KMS-11 (cell line): ENCODE measurements around the gene GREM2.
A peak's percentile ranks its signal among the peaks of the same experiment; 100 is the strongest.

Experiments used
- H2AFZ ChIP-seq: fragments of 200-600 bp; sonication (generic); 2 replicates; pipeline ENCODE4 v1.6.1; 2016; ENCODE audit warnings: antibody characterized with exemption, mixed run types, low read depth
- H3K27ac ChIP-seq: fragments of 200-600 bp; sonication (generic); 2 replicates; pipeline ENCODE4 v1.6.1; 2016; ENCODE audit warnings: mild to moderate bottlenecking, mixed run types
- H3K27me3 ChIP-seq: fragments of 200-600 bp; sonication (generic); 2 replicates; pipeline ENCODE4 v1.6.1; 2017; ENCODE audit warnings: mild to moderate bottlenecking, low read depth, mixed run types, moderate library complexity; ENCODE audit not compliant: insufficient read depth
- H3K36me3 ChIP-seq: fragments of 200-600 bp; sonication (generic); 2 replicates; pipeline ENCODE4 v1.6.1; 2017; ENCODE audit warnings: mild to moderate bottlenecking, mixed run types; ENCODE audit not compliant: insufficient read depth
- H3K4me1 ChIP-seq: fragments of 200-600 bp; sonication (generic); 2 replicates; pipeline ENCODE4 v1.6.1; 2016; ENCODE audit warnings: mild to moderate bottlenecking, low read depth, mixed run types; ENCODE audit not compliant: poor library complexity, severe bottlenecking
- H3K4me2 ChIP-seq: fragments of 200-600 bp; sonication (generic); 2 replicates; pipeline ENCODE4 v1.7.0; 2016; ENCODE audit warnings: mild to moderate bottlenecking, mixed run types
- H3K4me3 ChIP-seq: fragments of 200-600 bp; sonication (generic); IDR thresholded peaks from 2 replicates; pipeline ENCODE4 v1.6.1; 2017; ENCODE audit warnings: low read depth, low read length, mixed read lengths; ENCODE audit not compliant: insufficient read depth
- H3K79me2 ChIP-seq: fragments of 200-600 bp; sonication (generic); 2 replicates; pipeline ENCODE4 v1.6.1; 2016; ENCODE audit warnings: low read depth, mixed run types; ENCODE audit not compliant: insufficient read depth
- H3K9ac ChIP-seq: fragments of 200-600 bp; sonication (generic); 2 replicates; pipeline ENCODE4 v1.6.1; 2016; ENCODE audit warnings: mild to moderate bottlenecking, mixed run types
- H4K20me1 ChIP-seq: fragments of 200-600 bp; sonication (generic); 2 replicates; pipeline ENCODE4 v1.6.1; 2016; ENCODE audit warnings: mild to moderate bottlenecking, mixed run types; ENCODE audit not compliant: insufficient read depth
- TF ChIP-seq, protein P1 (sequence below): fragments of 200-600 bp; sonication (generic); conservative IDR thresholded peaks from 2 replicates; pipeline ENCODE4 v1.6.1; 2017; ENCODE audit warnings: low read depth, mild to moderate bottlenecking, antibody characterized with exemption, low read length, moderate library complexity, mixed read lengths

GREM2 gene

DNA sequence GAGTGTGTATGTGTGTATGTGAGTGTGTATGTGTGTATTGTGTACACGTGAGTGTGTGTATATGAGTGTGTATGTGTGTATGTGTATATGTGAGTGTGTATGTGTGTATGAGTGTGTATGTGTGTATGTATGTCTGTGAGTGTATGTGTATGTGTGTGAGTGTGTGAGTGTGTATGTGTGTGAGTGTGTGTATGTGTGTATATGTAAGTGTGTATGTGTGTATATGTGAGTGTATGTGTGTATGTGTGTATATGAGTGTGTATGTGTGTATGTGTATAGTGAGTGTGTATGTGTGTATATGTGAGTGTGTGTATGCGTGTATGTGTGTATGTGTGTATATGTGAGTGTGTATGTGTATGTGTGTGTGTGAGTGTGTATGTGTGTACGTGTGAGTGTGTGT is 49.2 kb downstream of the GREM2 start:
- no peaks in the 10 kb centered on the region for H4K20me1 ChIP-seq
- H3K9ac ChIP-seq: peak overlapping the region; percentile 49; the same call in 1 of the 2 replicates
- peaks cover 24% of the 10 kb centered on the region for H3K4me1 ChIP-seq
- peak overlapping the region; percentile 76; the same call in 1 of the 2 replicates for H3K27ac ChIP-seq
- H3K36me3 ChIP-seq: no peaks in the 10 kb centered on the region
- peak overlapping the region; percentile 64; the same call in 1 of the 2 replicates for H2AFZ ChIP-seq
- H3K27me3 ChIP-seq: no peaks in the 10 kb centered on the region
- no peaks in the 10 kb centered on the region for H3K79me2 ChIP-seq
- TF ChIP-seq, protein P1, sequence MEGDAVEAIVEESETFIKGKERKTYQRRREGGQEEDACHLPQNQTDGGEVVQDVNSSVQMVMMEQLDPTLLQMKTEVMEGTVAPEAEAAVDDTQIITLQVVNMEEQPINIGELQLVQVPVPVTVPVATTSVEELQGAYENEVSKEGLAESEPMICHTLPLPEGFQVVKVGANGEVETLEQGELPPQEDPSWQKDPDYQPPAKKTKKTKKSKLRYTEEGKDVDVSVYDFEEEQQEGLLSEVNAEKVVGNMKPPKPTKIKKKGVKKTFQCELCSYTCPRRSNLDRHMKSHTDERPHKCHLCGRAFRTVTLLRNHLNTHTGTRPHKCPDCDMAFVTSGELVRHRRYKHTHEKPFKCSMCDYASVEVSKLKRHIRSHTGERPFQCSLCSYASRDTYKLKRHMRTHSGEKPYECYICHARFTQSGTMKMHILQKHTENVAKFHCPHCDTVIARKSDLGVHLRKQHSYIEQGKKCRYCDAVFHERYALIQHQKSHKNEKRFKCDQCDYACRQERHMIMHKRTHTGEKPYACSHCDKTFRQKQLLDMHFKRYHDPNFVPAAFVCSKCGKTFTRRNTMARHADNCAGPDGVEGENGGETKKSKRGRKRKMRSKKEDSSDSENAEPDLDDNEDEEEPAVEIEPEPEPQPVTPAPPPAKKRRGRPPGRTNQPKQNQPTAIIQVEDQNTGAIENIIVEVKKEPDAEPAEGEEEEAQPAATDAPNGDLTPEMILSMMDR: no peak
- peak overlapping the region; percentile 83 for H3K4me3 ChIP-seq
- H3K4me2 ChIP-seq: peak overlapping the region; percentile 63

DNA sequence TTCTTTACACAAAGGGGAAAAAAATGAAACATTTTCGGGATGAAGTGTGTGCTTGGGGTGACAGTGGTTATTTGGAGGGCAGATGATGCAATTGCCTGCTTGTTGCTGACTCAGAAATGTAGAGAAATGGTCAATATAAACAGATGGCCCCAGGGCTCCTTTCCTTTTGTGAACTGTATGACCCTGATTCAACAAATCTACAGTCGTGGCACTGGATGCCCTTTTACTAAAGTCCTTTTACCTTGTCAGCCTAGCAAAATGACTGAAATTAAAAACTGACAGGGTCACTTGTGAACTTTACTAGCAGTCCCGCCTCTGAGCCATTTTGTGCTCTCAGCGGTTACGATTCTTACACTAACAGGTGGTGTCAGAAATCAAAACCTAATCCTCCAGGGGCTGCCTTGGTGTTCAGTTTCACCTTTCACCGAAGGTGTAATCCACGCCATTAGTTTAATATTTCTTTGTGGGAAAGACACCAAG is 49.8 kb downstream of the GREM2 start:
- peak overlapping the region; percentile 49 for H3K9ac ChIP-seq
- H3K4me3 ChIP-seq: peak overlapping the region; percentile 83
- no peaks in the 10 kb centered on the region for H4K20me1 ChIP-seq
- peak overlapping the region; percentile 63 for H3K4me2 ChIP-seq
- no peaks in the 10 kb centered on the region for H3K27me3 ChIP-seq
- peaks cover 24% of the 10 kb centered on the region for H3K4me1 ChIP-seq
- H3K79me2 ChIP-seq: no peaks in the 10 kb centered on the region
- H3K27ac ChIP-seq: peak overlapping the region; percentile 76
- H2AFZ ChIP-seq: peak overlapping the region; percentile 64; the same call in 1 of the 2 replicates
- TF ChIP-seq, protein P1: no peak
- no peaks in the 10 kb centered on the region for H3K36me3 ChIP-seq

DNA sequence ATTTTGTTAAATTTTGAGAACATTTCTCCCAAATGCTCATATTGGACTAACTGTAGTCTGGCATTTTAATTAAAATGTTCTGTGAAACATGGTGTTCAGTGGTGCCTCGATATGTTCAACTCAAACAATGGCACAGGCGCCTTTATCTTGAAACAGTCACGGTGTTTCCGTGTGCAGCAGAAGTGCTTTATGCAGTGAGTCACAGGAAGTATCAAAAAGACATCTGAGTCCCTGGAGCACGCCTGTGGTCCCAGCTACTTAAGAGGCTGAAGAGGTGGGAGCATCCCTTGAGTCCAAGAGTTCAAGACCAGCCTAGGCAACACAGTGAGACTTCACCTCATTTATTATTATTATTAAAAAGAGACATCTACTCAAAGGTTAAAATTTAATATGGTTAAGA is 52.2 kb downstream of the GREM2 start:
- H3K4me1 ChIP-seq: peaks cover 24% of the 10 kb centered on the region
- no peak overlapping the region for H3K4me3 ChIP-seq
- no peaks in the 10 kb centered on the region for H3K79me2 ChIP-seq

DNA sequence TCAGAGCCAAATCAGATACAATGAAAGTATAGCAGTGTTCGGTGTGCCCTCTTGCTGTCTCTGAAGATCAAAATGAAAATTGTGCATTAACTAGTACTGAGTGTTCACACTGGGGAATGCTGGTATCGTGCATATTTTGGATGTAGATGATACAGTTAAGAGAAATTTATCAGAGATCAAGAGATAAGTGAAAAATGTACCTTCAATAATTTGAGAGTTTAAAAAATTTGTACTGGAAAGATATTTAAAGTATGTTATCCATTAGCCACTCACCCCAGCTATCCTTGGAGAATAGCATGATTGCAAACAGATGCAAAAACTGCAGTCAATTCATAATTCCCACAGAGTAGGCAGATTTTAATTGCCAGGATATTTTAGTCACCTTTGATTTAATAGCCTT is 56.4 kb downstream of the GREM2 start:
- Histone ChIP-seq H3K79me2 (no peaks in the 10 kb centered on the region), H4K20me1 (no peaks in the 10 kb centered on the region), H3K36me3 (no peaks in the 10 kb centered on the region), H3K4me1 (no peaks in the 10 kb centered on the region), H3K27ac (no peak overlapping the region), H3K27me3 (no peaks in the 10 kb centered on the region), H2AFZ (no peak overlapping the region), H3K4me3 (no peak overlapping the region), H3K9ac (no peak overlapping the region), H3K4me2 (no peak overlapping the region)
- TF ChIP-seq, protein P1: no peak

More for the DNA sequence above, 52.2 kb downstream of the GREM2 start:
- no peak overlapping the region for H3K4me2 ChIP-seq
- H3K27me3 ChIP-seq: no peaks in the 10 kb centered on the region
- no peak overlapping the region for H3K27ac ChIP-seq
- TF ChIP-seq, protein P1: no peak
- no peak overlapping the region for H3K9ac ChIP-seq
- no peak overlapping the region for H2AFZ ChIP-seq
- no peaks in the 10 kb centered on the region for H4K20me1 ChIP-seq
- H3K36me3 ChIP-seq: no peaks in the 10 kb centered on the region
